ENCODE results near the gene TECPR2.
"Not testable (repeated sequence)": the region's sequence is repeated elsewhere in the genome, so short reads cannot be mapped to it uniquely, and the experiment has no call there.

Gene TECPR2

GRCh38 chr14:102362545-102363181 is at the start of gene TECPR2, which contains the start of gene CINP:
TECPR2 (plus strand) TSS chr14:102362941; CDS start chr14:102376722, 13,781 bp downstream.
CINP (minus strand) TSS chr14:102362890; CDS start chr14:102362851, 39 bp downstream.
- peak; percentile 81 for DNase-seq

- DNase-seq: peak; percentile 59
These were observed 48.3 kb upstream of the TECPR2 start for GRCh38 chr14:102314242-102315011.

GRCh38 chr14:102315121-102315520 is 47.6 kb upstream of the TECPR2 start:
- no peak for DNase-seq

GRCh38 chr14:102316338-102316742 is 46.4 kb upstream of the TECPR2 start:
- DNase-seq: no peak

GRCh38 chr14:102316743-102317563 is 45.8 kb upstream of the TECPR2 start:
- peak; percentile 76 for DNase-seq

GRCh38 chr14:102317564-102318248 is 45.0 kb upstream of the TECPR2 start:
- peak; percentile 51 for DNase-seq

- DNase-seq: no peak
These were observed 43.9 kb upstream of the TECPR2 start for GRCh38 chr14:102318781-102319276.

- peak; percentile 34 for DNase-seq
These were observed 43.2 kb upstream of the TECPR2 start, which contains the start of gene ZNF839 for GRCh38 chr14:102319351-102320032. ZNF839 (plus strand) TSS chr14:102319746; CDS start chr14:102319766, 20 bp downstream.

- DNase-seq: no peak
These were observed 42.6 kb upstream of the TECPR2 start for GRCh38 chr14:102320033-102320660.

- no peak for DNase-seq
These were observed 41.9 kb upstream of the TECPR2 start for GRCh38 chr14:102320671-102321455.

- no peak for DNase-seq
These were observed 41.0 kb upstream of the TECPR2 start for GRCh38 chr14:102321456-102322422.

- no peak for DNase-seq
These were observed 39.6 kb upstream of the TECPR2 start for GRCh38 chr14:102323102-102323501.

GRCh38 chr14:102325791-102326345 is 36.9 kb upstream of the TECPR2 start:
- no peak for DNase-seq

- no peak for DNase-seq
These were observed 36.2 kb upstream of the TECPR2 start for GRCh38 chr14:102326583-102326982.

GRCh38 chr14:102329381-102329780 is 33.4 kb upstream of the TECPR2 start:
- not testable (repeated sequence) for DNase-seq

- DNase-seq: no peak
These were observed 31.9 kb upstream of the TECPR2 start for GRCh38 chr14:102330806-102331205.

- DNase-seq: no peak
These were observed 29.4 kb upstream of the TECPR2 start for GRCh38 chr14:102333390-102333789.

- DNase-seq: no peak
These were observed 28.7 kb upstream of the TECPR2 start for GRCh38 chr14:102333795-102334705.

All from NCI-H1417 treated with DMSO at 0.1 percent for 48 hours (cell line).